HG02840 (cell line): ENCODE measurements around the gene DHRS12.

Source experiments
- ATAC-seq: cut with Tn5 transposase; IDR thresholded peaks from one replicate; pipeline ENCODE4 v1.9.1; 2021; ENCODE audit warnings: mild to moderate bottlenecking, moderate library complexity, moderate number of reproducible peaks; ENCODE audit not compliant: unreplicated experiment, low FRiP score

Gene DHRS12

GRCh38 chr13:51811920-51812451 is 8.0 kb upstream of the DHRS12 start:
- ATAC-seq: no peak

GRCh38 chr13:51811046-51811445 is 7.1 kb upstream of the DHRS12 start:
- ATAC-seq: no peak

- no peak for ATAC-seq
These were observed 4.8 kb upstream of the DHRS12 start for GRCh38 chr13:51808811-51809210.

- no peak for ATAC-seq
These were observed 3.1 kb upstream of the DHRS12 start for GRCh38 chr13:51807041-51807440.

- no peak for ATAC-seq
These were observed 2.6 kb upstream of the DHRS12 start for GRCh38 chr13:51806566-51806965.

GRCh38 chr13:51805925-51806324 is 2.0 kb upstream of the DHRS12 start:
- no peak for ATAC-seq

GRCh38 chr13:51805313-51805712 is 1.4 kb upstream of the DHRS12 start:
- ATAC-seq: no peak

- ATAC-seq: no peak
These were observed 571 bp upstream of the DHRS12 start for GRCh38 chr13:51804295-51805172.

- no peak for ATAC-seq
These were observed 1.1 kb downstream of the DHRS12 start for GRCh38 chr13:51802631-51803418.

GRCh38 chr13:51801631-51802099 is 2.3 kb downstream of the DHRS12 start:
- ATAC-seq: no peak

GRCh38 chr13:51800486-51800885 is 3.5 kb downstream of the DHRS12 start:
- no peak for ATAC-seq

- no peak for ATAC-seq
These were observed 4.7 kb downstream of the DHRS12 start for GRCh38 chr13:51799261-51799660.

- ATAC-seq: no peak
These were observed 6.1 kb downstream of the DHRS12 start for GRCh38 chr13:51797664-51798488.

GRCh38 chr13:51796546-51796945 is 7.4 kb downstream of the DHRS12 start:
- ATAC-seq: no peak

- no peak for ATAC-seq
These were observed 8.5 kb downstream of the DHRS12 start for GRCh38 chr13:51795419-51795818.

GRCh38 chr13:51794964-51795363 is 9.0 kb downstream of the DHRS12 start:
- no peak for ATAC-seq

- no peak for ATAC-seq
These were observed 10.2 kb downstream of the DHRS12 start for GRCh38 chr13:51793570-51794271.

GRCh38 chr13:51786425-51787265 is 17.3 kb downstream of the DHRS12 start:
- ATAC-seq: no peak
